Breast epithelium (tissue), 3 donors: ENCODE results near the gene GPX5.

Experiments
- POLR2AphosphoS5 ChIP-seq, 3 donors: sonication (generic); formaldehyde crosslinking; IDR thresholded peaks; one replicate each; pipeline ENCODE4 v1.6.1; 2017; ENCODE audit warnings: antibody characterized with exemption in 3 of 3
- TF ChIP-seq, protein P1 (sequence below), 3 donors: fragments of 450-650 bp; IDR thresholded peaks; one replicate each; pipeline ENCODE4 v1.5.1; 2016 to 2017; ENCODE audit warnings: antibody characterized with exemption in 3 of 3, mild to moderate bottlenecking in 3 of 3, moderate library complexity in 3 of 3

DNA sequence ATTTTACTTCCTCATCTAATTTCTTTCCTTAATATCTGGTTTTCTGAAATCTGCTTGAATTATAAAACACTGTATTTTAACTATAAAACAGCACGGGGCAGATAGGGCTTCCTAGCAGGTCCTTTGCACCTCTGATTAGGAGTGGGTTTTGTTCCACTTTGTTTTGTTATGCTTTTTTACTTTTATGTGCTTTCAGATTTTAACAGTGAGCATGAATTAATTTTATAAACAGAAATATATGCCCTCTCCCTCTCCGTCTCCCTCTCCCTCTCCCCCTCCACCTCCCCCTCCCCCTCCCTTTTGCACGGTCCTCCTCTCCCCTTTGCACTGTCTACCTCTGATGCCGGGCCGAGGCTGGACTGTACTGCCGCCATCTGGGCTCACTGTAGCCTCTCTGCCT lies 24.4 kb upstream of the GPX5 start:
- TF ChIP-seq, protein P1, sequence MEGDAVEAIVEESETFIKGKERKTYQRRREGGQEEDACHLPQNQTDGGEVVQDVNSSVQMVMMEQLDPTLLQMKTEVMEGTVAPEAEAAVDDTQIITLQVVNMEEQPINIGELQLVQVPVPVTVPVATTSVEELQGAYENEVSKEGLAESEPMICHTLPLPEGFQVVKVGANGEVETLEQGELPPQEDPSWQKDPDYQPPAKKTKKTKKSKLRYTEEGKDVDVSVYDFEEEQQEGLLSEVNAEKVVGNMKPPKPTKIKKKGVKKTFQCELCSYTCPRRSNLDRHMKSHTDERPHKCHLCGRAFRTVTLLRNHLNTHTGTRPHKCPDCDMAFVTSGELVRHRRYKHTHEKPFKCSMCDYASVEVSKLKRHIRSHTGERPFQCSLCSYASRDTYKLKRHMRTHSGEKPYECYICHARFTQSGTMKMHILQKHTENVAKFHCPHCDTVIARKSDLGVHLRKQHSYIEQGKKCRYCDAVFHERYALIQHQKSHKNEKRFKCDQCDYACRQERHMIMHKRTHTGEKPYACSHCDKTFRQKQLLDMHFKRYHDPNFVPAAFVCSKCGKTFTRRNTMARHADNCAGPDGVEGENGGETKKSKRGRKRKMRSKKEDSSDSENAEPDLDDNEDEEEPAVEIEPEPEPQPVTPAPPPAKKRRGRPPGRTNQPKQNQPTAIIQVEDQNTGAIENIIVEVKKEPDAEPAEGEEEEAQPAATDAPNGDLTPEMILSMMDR (IDR thresholded peaks at IDR 0.05): no peak
- TF ChIP-seq POLR2AphosphoS5 (IDR thresholded peaks at IDR 0.05): no peak
